Loucy (cell line): ENCODE data around the gene ANO9.
"Not testable (repeated sequence)": the region's sequence is repeated elsewhere in the genome, so short reads cannot be mapped to it uniquely, and the experiment has no call there.

ENCODE experiments used
- H2AFZ ChIP-seq: fragments of 200-600 bp; sonication (generic); 2 replicates; pipeline ENCODE4 v1.6.0; 2016; ENCODE audit warnings: antibody characterized with exemption, mild to moderate bottlenecking, low read length, moderate library complexity
- H3F3A ChIP-seq: fragments of 200-600 bp; 2 replicates; pipeline ENCODE4 v1.6.0; 2016; ENCODE audit warnings: antibody characterized with exemption, low read depth, mild to moderate bottlenecking
- H3K27me3 ChIP-seq: fragments of 200-600 bp; sonication (generic); 2 replicates; pipeline ENCODE4 v1.6.1; 2014; ENCODE audit warnings: low read length, mild to moderate bottlenecking; ENCODE audit not compliant: insufficient read depth, poor library complexity, severe bottlenecking
- H3K36me3 ChIP-seq: fragments of 200-600 bp; sonication (generic); 2 replicates; pipeline ENCODE4 v1.6.1; 2016; ENCODE audit warnings: low read length; ENCODE audit not compliant: insufficient read depth
- H3K4me1 ChIP-seq: fragments of 200-600 bp; sonication (generic); 2 replicates; pipeline ENCODE4 v1.5.1; 2014; ENCODE audit warnings: low read length, mild to moderate bottlenecking; ENCODE audit not compliant: insufficient read depth, poor library complexity, severe bottlenecking
- H3K4me2 ChIP-seq: fragments of 200-600 bp; sonication (generic); 2 replicates; pipeline ENCODE4 v1.6.0; 2014; ENCODE audit warnings: antibody characterized with exemption, low read length, low read depth, mild to moderate bottlenecking; ENCODE audit not compliant: poor library complexity, severe bottlenecking
- H3K4me3 ChIP-seq: fragments of 200-600 bp; sonication (generic); 2 replicates; pipeline ENCODE4 v1.5.1; 2014; ENCODE audit warnings: low read length, mild to moderate bottlenecking, mixed read lengths; ENCODE audit not compliant: poor library complexity, severe bottlenecking
- H3K79me2 ChIP-seq: fragments of 200-600 bp; sonication (generic); 2 replicates; pipeline ENCODE4 v1.6.1; 2014; ENCODE audit warnings: low read length; ENCODE audit not compliant: insufficient read depth
- H3K9ac ChIP-seq: fragments of 200-600 bp; sonication (generic); 2 replicates; pipeline ENCODE4 v1.6.0; 2014; ENCODE audit warnings: mild to moderate bottlenecking, low read depth, low read length, moderate library complexity; ENCODE audit not compliant: poor library complexity, severe bottlenecking
- H3K9me2 ChIP-seq: fragments of 200-600 bp; sonication (generic); replicated peaks from 2 replicates; pipeline ENCODE4 v1.6.1; 2016; ENCODE audit warnings: low read depth, low read length, mixed read lengths
- H3K9me3 ChIP-seq: fragments of 200-600 bp; sonication (generic); 2 replicates; pipeline ENCODE4 v1.6.1; 2014; ENCODE audit warnings: mild to moderate bottlenecking, antibody characterized with exemption, low read length, low read depth; ENCODE audit not compliant: insufficient read depth
- H4K20me1 ChIP-seq: fragments of 200-600 bp; sonication (generic); 2 replicates; pipeline ENCODE4 v1.6.0; 2014; ENCODE audit warnings: antibody characterized with exemption, low read length, mild to moderate bottlenecking; ENCODE audit not compliant: insufficient read depth, poor library complexity, severe bottlenecking
- EZH2phosphoT487 ChIP-seq: fragments of 200-600 bp; IDR thresholded peaks from 2 replicates; pipeline ENCODE4 v1.6.1; 2018; ENCODE audit warnings: antibody characterized with exemption, mild to moderate bottlenecking, moderate library complexity, borderline replicate concordance
- TF ChIP-seq, protein P1 (sequence below): fragments of 200-600 bp; sonication (generic); conservative IDR thresholded peaks from 2 replicates; pipeline ENCODE4 v1.5.1; 2014; ENCODE audit warnings: mild to moderate bottlenecking, antibody characterized with exemption, low read length

Gene ANO9

DNA sequence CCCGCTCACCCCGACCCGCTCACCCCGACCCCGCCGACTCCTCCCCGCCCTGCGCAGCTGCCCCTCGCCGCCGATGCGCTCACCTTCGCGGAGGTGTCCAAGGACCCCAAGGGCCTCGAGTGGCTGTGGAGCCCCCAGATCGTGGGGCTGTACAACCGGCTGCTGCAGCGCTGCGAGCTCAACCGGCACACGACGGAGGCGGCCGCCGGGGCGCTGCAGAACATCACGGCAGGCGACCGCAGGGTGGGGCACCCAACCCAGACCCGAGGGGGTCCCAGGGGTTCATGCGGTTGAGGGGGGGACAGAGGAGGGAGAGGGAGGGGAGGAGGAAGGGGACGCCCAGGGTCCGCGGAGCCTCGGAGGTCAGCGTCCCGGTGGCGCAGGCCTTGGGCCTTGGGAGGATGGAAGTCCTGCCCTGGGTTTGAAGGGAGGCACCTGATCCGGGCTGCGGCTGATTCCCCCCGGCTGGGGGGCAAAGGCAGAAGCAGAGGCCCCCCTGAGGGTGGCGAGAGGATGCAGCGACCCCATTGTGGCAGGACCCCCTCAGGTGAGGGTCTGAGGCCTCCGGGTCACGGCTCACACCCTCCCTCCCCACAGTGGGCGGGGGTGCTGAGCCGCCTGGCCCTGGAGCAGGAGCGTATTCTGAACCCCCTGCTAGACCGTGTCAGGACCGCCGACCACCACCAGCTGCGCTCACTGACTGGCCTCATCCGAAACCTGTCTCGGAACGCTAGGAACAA, 38.6 kb downstream of the ANO9 start:
- Histone ChIP-seq H4K20me1 (peaks cover 3% of the 10 kb centered on the region), H3K9me3 (no peaks in the 10 kb centered on the region), H3K4me3 (no peak overlapping the region), H3K36me3 (no peaks in the 10 kb centered on the region), H3F3A (no peaks in the 10 kb centered on the region), H3K4me1 (peaks cover 19% of the 10 kb centered on the region), H3K4me2 (no peak overlapping the region), H2AFZ (no peak overlapping the region), H3K9ac (no peak overlapping the region), H3K79me2 (no peaks in the 10 kb centered on the region), H3K9me2 (no peaks in the 10 kb centered on the region), H3K27me3 (no peaks in the 10 kb centered on the region)
- TF ChIP-seq, protein P1, sequence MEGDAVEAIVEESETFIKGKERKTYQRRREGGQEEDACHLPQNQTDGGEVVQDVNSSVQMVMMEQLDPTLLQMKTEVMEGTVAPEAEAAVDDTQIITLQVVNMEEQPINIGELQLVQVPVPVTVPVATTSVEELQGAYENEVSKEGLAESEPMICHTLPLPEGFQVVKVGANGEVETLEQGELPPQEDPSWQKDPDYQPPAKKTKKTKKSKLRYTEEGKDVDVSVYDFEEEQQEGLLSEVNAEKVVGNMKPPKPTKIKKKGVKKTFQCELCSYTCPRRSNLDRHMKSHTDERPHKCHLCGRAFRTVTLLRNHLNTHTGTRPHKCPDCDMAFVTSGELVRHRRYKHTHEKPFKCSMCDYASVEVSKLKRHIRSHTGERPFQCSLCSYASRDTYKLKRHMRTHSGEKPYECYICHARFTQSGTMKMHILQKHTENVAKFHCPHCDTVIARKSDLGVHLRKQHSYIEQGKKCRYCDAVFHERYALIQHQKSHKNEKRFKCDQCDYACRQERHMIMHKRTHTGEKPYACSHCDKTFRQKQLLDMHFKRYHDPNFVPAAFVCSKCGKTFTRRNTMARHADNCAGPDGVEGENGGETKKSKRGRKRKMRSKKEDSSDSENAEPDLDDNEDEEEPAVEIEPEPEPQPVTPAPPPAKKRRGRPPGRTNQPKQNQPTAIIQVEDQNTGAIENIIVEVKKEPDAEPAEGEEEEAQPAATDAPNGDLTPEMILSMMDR: no peak
- TF ChIP-seq EZH2phosphoT487: no peak

DNA sequence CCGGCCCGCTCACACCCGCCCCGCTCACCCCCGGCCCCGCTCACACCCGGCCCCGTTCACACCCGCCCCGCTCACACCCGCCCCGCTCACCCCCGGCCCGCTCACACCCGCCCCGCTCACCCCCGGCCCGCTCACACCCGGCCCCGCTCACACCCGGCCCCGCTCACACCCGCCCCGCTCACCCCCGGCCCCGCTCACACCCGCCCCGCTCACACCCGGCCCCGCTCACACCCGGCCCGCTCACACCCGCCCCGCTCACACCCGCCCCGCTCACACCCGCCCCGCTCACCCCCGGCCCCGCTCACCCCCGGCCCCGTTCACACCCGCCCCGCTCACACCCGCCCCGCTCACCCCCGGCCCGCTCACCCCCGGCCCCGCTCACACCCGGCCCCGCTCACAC, 40.6 kb downstream of the ANO9 start:
- H3K4me3 ChIP-seq, H3K79me2 ChIP-seq, H3K27me3 ChIP-seq, H3K4me2 ChIP-seq, H2AFZ ChIP-seq, H3K9me3 ChIP-seq, H3K36me3 ChIP-seq, H3K4me1 ChIP-seq, H4K20me1 ChIP-seq, H3F3A ChIP-seq, H3K9ac ChIP-seq, H3K9me2 ChIP-seq: not testable (repeated sequence)

DNA sequence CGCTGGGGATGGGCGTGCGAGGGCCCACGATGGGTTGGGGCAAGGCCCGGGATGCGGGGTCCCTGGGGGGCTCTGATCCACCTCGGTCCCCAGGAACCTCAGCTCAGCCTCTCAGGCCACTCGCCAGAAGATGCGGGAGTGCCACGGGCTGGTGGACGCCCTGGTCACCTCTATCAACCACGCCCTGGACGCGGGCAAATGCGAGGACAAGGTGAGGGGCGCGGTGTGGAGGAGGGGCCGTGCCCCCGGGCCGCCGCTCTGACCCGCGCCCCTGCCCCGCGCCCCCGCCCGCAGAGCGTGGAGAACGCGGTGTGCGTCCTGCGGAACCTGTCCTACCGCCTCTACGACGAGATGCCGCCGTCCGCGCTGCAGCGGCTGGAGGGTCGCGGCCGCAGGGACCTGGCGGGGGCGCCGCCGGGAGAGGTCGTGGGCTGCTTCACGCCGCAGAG, 41.5 kb downstream of the ANO9 start:
- Histone ChIP-seq H3K9me2 (no peaks in the 10 kb centered on the region), H3K4me3 (no peak overlapping the region), H3K36me3 (no peaks in the 10 kb centered on the region), H2AFZ (no peak overlapping the region), H3K27me3 (no peaks in the 10 kb centered on the region), H3K4me1 (peaks cover 5% of the 10 kb centered on the region), H3K4me2 (no peak overlapping the region), H3F3A (no peaks in the 10 kb centered on the region), H4K20me1 (no peaks in the 10 kb centered on the region), H3K9ac (no peak overlapping the region), H3K79me2 (no peaks in the 10 kb centered on the region), H3K9me3 (no peaks in the 10 kb centered on the region)
- TF ChIP-seq EZH2phosphoT487: no peak
- TF ChIP-seq, protein P1: no peak

GRCh38 chr11:399731-400211, 42.0 kb downstream of the ANO9 start:
- Histone ChIP-seq H3K4me1 (peaks cover 5% of the 10 kb centered on the region), H3K27me3 (no peaks in the 10 kb centered on the region), H3K9me3 (no peaks in the 10 kb centered on the region), H2AFZ (no peak overlapping the region), H3K9ac (no peak overlapping the region), H3K36me3 (no peaks in the 10 kb centered on the region), H3K79me2 (no peaks in the 10 kb centered on the region), H3F3A (no peaks in the 10 kb centered on the region), H3K4me2 (no peak overlapping the region), H4K20me1 (no peaks in the 10 kb centered on the region), H3K9me2 (no peaks in the 10 kb centered on the region), H3K4me3 (no peak overlapping the region)
- TF ChIP-seq, protein P1: no peak
- TF ChIP-seq EZH2phosphoT487: no peak
